HepG2 (cell line): Measurements from ENCODE around the gene LRRC8E. TPM values are rescaled to one million over a fixed set of nuclear protein-coding genes. Genes with fewer than 3 reads are reported as not detected.

ENCODE experiments used
- BRCA1 ChIP-seq: sonication (generic); formaldehyde crosslinking; IDR thresholded peaks from 2 replicates; pipeline ENCODE4 v1.4.0; 2020; ENCODE audit warnings: missing genetic modification reagents
- ERF ChIP-seq: IDR thresholded peaks from 2 replicates; pipeline ENCODE4 v1.6.1; 2018; ENCODE audit warnings: missing biosample characterization, missing genetic modification reagents
- FOXA1 ChIP-seq, 2 experiments: fragments of 450-650 bp in 1 of 2; sonication (generic) in 1 of 2; formaldehyde crosslinking in 1 of 2; IDR thresholded peaks; 2 replicates each; pipeline versions ENCODE4 v1.4.0 to v1.6.1; 2016 to 2020; ENCODE audit warnings: missing genetic modification reagents in 1 of 2
- FOXJ3 ChIP-seq: sonication (generic); formaldehyde crosslinking; IDR thresholded peaks from 2 replicates; pipeline ENCODE4 v1.4.0; 2020; ENCODE audit warnings: missing genetic modification reagents, mild to moderate bottlenecking, borderline replicate concordance
- GABPB1 ChIP-seq: IDR thresholded peaks from 2 replicates; pipeline ENCODE4 v1.6.1; 2016; ENCODE audit warnings: mild to moderate bottlenecking, missing genetic modification reagents, moderate library complexity, missing compliant biosample characterization
- NAIF1 ChIP-seq: sonication (generic); formaldehyde crosslinking; IDR thresholded peaks from 2 replicates; pipeline ENCODE4 v1.5.0; 2020; ENCODE audit warnings: mild to moderate bottlenecking, missing genetic modification reagents, borderline replicate concordance
- NCOA2 ChIP-seq: sonication (generic); formaldehyde crosslinking; IDR thresholded peaks from 2 replicates; pipeline ENCODE4 v1.8.0; 2022; ENCODE audit warnings: inconsistent platforms
- NR3C1 ChIP-seq: sonication (generic); formaldehyde crosslinking; IDR thresholded peaks from 2 replicates; pipeline ENCODE4 v1.4.0; 2020; ENCODE audit warnings: missing genetic modification reagents
- PLSCR1 ChIP-seq: sonication (generic); formaldehyde crosslinking; IDR thresholded peaks from 2 replicates; pipeline ENCODE4 v1.5.0; 2020; ENCODE audit warnings: missing genetic modification reagents, mild to moderate bottlenecking, borderline replicate concordance
- POGK ChIP-seq: sonication (generic); formaldehyde crosslinking; conservative IDR thresholded peaks from 2 replicates; pipeline ENCODE4 v1.8.0; 2022; ENCODE audit warnings: mild to moderate bottlenecking, moderate library complexity, missing genetic modification reagents
- POLR2A ChIP-seq, 2 experiments: IDR thresholded peaks; 2 replicates each; pipeline ENCODE4 v1.6.1; 2011; ENCODE audit warnings: low read depth in 2 of 2, low read length in 2 of 2, mild to moderate bottlenecking in 1 of 2, moderate library complexity in 1 of 2; ENCODE audit not compliant: insufficient read depth in 1 of 2
- RORA ChIP-seq: sonication (generic); formaldehyde crosslinking; IDR thresholded peaks from 2 replicates; pipeline ENCODE4 v1.5.0; 2020; ENCODE audit warnings: mild to moderate bottlenecking, missing genetic modification reagents, moderate library complexity
- SKI ChIP-seq: fragments of 450-650 bp; IDR thresholded peaks from one replicate; pipeline ENCODE4 v1.6.1; 2018; ENCODE audit warnings: mild to moderate bottlenecking; ENCODE audit not compliant: partially characterized antibody
- SNAI1 ChIP-seq: sonication (generic); formaldehyde crosslinking; IDR thresholded peaks from 2 replicates; pipeline ENCODE4 v1.5.0; 2020; ENCODE audit warnings: mild to moderate bottlenecking, missing genetic modification reagents, borderline replicate concordance
- SPEN ChIP-seq: sonication (generic); formaldehyde crosslinking; IDR thresholded peaks from 2 replicates; pipeline ENCODE4 v1.5.1; 2020; ENCODE audit warnings: low read depth, mild to moderate bottlenecking, missing genetic modification reagents
- XBP1 ChIP-seq: sonication (generic); formaldehyde crosslinking; IDR thresholded peaks from 2 replicates; pipeline ENCODE4 v1.5.0; 2020; ENCODE audit warnings: missing genetic modification reagents
- ZBTB7B ChIP-seq: sonication (generic); formaldehyde crosslinking; IDR thresholded peaks from 2 replicates; pipeline ENCODE4 v1.4.0; 2020; ENCODE audit warnings: missing genetic modification reagents
- ZFP91 ChIP-seq: sonication (generic); formaldehyde crosslinking; IDR thresholded peaks from 2 replicates; pipeline ENCODE4 v1.9.0; 2022; ENCODE audit warnings: missing genetic modification reagents, mild to moderate bottlenecking, borderline replicate concordance
- ZNF281 ChIP-seq: sonication (generic); formaldehyde crosslinking; IDR thresholded peaks from 2 replicates; pipeline ENCODE4 v1.4.0; 2020; ENCODE audit warnings: missing genetic modification reagents, borderline replicate concordance
- ZNF629 ChIP-seq: sonication (generic); formaldehyde crosslinking; conservative IDR thresholded peaks from 2 replicates; pipeline ENCODE4 v1.5.0; 2020; ENCODE audit warnings: missing genetic modification reagents
- ZNF782 ChIP-seq: sonication (generic); formaldehyde crosslinking; IDR thresholded peaks from 2 replicates; pipeline ENCODE4 v1.4.0; 2020; ENCODE audit warnings: missing genetic modification reagents, mild to moderate bottlenecking, borderline replicate concordance
- ZNF800 ChIP-seq: sonication (generic); formaldehyde crosslinking; IDR thresholded peaks from 2 replicates; pipeline ENCODE4 v1.4.0; 2020; ENCODE audit warnings: missing genetic modification reagents
- polyA plus RNA-seq, 8 experiments: library from polyadenylated mRNA; depleted of rRNA in 3 of 8; stranded (reverse) in 7 of 8; unstranded in 1 of 8; fragments of >200 nt; fragmentation: Illumina TruSeq in 4 of 8; extraction: Trizol in 4 of 8; gene quantifications; 2 replicates each; pipeline versions ENCODE4 v1.2.1 to v1.2.3, GENCODE V29; 2011 to 2016; ENCODE audit warnings: low read depth in 4 of 8, missing spikeins in 1 of 8, mixed read lengths in 1 of 8; ENCODE audit not compliant: insufficient read depth in 1 of 8
- total RNA-seq, 5 experiments: library from RNA; depleted of rRNA; stranded (reverse); fragments of >200 nt; fragmentation: Illumina TruSeq; extraction: Trizol; gene quantifications; 2 replicates each; pipeline ENCODE4 v1.2.3, GENCODE V29; 2016; ENCODE audit warnings: low read depth in 1 of 5

The LRRC8E gene
- total and polyA plus RNA-seq, 2 of the 13 experiments (the other 11 are each of a cell fraction or from before 2014, with no cell fraction given): 8.0 to 10.3 TPM

- TF ChIP-seq PLSCR1 (CRISPR knock-in tag) (no peak), SPEN (peak; percentile 75; the same call in 1 of the 2 replicates), FOXJ3 (CRISPR knock-in tag) (peak; percentile 28; the same call in 1 of the 2 replicates), ZNF800 (CRISPR knock-in tag) (0 out of 2 replicates have a peak, but pooled peaks have one; percentile 36), NR3C1 (CRISPR knock-in tag) (no peak), SNAI1 (CRISPR knock-in tag) (no peak), SKI (peak; percentile 62), ZNF782 (no peak), ZFP91 (CRISPR knock-in tag) (no peak), GABPB1 (peak; percentile 38; the same call in 1 of the 2 replicates), ZNF281 (no peak; the same call in 1 of the 2 replicates), ERF (CRISPR knock-in tag) (no peak), BRCA1 (CRISPR knock-in tag) (no peak), NAIF1 (CRISPR knock-in tag) (no peak), POGK (CRISPR knock-in tag) (peak; percentile 52; the same call in 1 of the 2 replicates), FOXA1 (IDR thresholded peaks at IDR 0.05) (no peak), FOXA1 (CRISPR knock-in tag; IDR thresholded peaks at IDR 0.05) (no peak), RORA (CRISPR knock-in tag) (no peak), ZNF629 (CRISPR knock-in tag) (peak; percentile 71), XBP1 (CRISPR knock-in tag) (no peak), POLR2A (IDR thresholded peaks at IDR 0.05; ENCODE audit: insufficient read depth in 1 of 2, low read depth in 2 of 2, low read length in 2 of 2) (no peak), ZBTB7B (no peak; the same call in 1 of the 2 replicates), NCOA2 (CRISPR knock-in tag) (peak; percentile 46)
These were observed 9.0 kb downstream of the LRRC8E start (continued) for GRCh38 chr19:7897292-7897691.
